ENCODE data around the gene SYCP3. TPM values are rescaled to one million over a fixed set of nuclear protein-coding genes. Genes with fewer than 3 reads are reported as not detected.

SYCP3 gene
- total RNA-seq, 1 donor from 2014 or later: 0.16 TPM

DNA sequence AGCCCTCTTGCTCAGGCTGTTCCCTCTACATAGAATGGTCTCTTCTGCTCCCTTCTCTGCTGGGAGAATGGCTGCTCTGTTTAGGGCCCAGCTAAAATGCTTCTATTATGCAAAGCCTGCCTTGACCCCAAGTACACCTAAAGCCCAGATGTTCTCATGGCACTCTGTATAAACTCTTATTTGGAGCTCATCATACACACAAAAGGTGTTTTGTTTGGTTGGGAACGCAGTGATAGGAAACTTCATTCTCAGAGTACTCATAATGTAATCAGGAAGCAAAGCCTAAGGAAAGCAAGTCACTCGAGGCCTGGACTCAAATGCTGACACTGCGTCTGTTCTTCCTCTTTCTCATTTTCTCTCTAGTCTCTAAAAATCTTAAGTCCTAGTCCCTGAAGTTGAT is 38.2 kb upstream of the SYCP3 start:
- Mint-ChIP-seq H3K4me3 (no peak overlapping the region), H3K36me3 (no peaks in the 10 kb centered on the region), H3K27me3 (ENCODE audit: low read depth) (no peaks in the 10 kb centered on the region), H3K27ac (no peak overlapping the region), H3K9me3 (no peaks in the 10 kb centered on the region), H3K4me1 (peaks cover 2% of the 10 kb centered on the region)
- DNase-seq (ENCODE audit: low spot score in 2 of 2, unreplicated experiment in 2 of 2): no peak
- TF ChIP-seq, protein P1, sequence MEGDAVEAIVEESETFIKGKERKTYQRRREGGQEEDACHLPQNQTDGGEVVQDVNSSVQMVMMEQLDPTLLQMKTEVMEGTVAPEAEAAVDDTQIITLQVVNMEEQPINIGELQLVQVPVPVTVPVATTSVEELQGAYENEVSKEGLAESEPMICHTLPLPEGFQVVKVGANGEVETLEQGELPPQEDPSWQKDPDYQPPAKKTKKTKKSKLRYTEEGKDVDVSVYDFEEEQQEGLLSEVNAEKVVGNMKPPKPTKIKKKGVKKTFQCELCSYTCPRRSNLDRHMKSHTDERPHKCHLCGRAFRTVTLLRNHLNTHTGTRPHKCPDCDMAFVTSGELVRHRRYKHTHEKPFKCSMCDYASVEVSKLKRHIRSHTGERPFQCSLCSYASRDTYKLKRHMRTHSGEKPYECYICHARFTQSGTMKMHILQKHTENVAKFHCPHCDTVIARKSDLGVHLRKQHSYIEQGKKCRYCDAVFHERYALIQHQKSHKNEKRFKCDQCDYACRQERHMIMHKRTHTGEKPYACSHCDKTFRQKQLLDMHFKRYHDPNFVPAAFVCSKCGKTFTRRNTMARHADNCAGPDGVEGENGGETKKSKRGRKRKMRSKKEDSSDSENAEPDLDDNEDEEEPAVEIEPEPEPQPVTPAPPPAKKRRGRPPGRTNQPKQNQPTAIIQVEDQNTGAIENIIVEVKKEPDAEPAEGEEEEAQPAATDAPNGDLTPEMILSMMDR (IDR thresholded peaks at IDR 0.05; ENCODE audit: unreplicated experiment): no peak

DNA sequence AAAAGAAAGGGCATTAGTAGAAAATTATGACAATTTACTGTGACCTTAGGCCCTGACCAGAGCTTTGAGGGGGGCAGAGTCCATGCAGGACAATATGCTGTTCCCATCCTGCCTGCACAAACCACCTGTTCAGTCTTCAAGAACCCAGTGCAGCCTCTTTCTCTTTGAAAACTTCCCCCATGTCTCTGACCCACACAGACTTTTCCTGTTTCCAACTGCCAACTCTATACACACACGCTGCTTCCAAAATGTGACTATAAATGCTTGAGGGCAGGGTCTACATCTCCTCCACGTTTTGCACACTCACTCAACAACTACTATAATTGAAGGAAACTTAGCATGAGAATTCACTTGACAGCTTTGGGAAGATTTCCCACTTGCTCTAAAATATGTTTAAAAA is 36.6 kb upstream of the SYCP3 start:
- Mint-ChIP-seq H3K27ac (no peak overlapping the region), H3K27me3 (ENCODE audit: low read depth) (no peaks in the 10 kb centered on the region), H3K36me3 (no peaks in the 10 kb centered on the region), H3K9me3 (no peaks in the 10 kb centered on the region), H3K4me1 (no peaks in the 10 kb centered on the region), H3K4me3 (no peak overlapping the region)
- DNase-seq (ENCODE audit: low spot score in 2 of 2, unreplicated experiment in 2 of 2): no peak
- TF ChIP-seq, protein P1 (IDR thresholded peaks at IDR 0.05; ENCODE audit: unreplicated experiment): no peak

DNA sequence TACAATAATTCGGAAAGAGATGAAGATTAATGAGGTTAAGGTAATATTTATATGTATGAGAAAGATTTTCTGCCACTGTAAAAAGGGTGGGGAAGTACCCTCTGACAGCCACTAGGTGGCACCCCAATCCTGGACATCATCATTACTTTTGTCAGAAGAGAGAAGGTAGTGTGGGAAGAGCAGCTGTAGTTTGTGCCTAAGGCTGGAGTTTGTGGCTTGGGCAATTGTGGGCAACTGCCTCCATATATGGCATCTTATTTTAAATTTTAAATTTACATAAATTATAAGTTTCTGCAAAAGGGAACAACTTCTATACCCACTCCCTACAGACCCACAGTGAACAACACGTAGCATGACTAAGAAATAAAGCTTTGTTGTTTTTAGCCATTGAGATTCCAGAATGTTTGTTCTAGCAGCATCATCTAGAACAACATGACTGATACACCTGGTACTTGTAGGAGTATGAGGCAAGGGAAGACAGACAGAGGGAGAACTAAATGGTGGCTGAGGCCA is 34.4 kb upstream of the SYCP3 start:
- Mint-ChIP-seq H3K9me3 (no peaks in the 10 kb centered on the region), H3K4me1 (no peaks in the 10 kb centered on the region), H3K36me3 (peaks cover 3% of the 10 kb centered on the region), H3K4me3 (no peak overlapping the region), H3K27ac (no peak overlapping the region), H3K27me3 (ENCODE audit: low read depth) (no peaks in the 10 kb centered on the region)
- TF ChIP-seq, protein P1 (IDR thresholded peaks at IDR 0.05; ENCODE audit: unreplicated experiment): peak; percentile 98
- DNase-seq (ENCODE audit: low spot score in 2 of 2, unreplicated experiment in 2 of 2): peak in 1 of 2 experiments; percentile 67

DNA sequence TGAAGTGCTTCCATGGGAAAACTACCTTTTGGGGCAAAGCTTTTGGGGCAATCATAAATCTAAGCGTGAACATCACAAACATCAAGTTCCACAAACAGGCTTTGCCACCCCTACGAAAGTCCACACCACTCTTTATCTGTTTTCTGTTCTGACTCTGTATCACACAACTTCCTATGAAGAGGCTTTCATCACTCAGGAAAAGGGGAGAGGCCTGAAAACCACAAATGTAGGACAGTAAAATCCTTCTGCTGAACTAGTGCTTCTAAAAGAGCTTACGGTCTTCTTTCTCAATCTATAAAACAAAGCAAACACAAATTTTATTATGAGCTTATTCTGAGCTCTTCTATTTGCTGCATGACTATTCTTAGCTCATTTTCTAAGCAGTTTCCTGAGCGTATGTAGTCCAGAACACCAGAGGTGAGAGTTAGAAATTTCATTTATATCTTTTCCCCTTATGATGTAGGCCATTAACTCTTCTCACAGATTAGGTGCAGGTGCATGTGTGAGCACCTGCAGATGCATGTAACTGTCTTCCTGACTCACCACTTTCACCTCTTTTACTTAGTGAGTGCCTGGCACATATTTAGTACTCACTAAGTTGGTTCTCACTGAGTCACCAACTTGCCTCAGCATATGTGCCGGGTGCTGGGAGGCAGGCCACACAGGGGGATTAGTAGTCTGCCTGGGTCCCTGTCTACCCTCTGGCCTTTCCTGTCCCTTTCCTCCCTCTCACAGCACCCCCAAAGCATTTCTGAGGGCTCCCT is 32.9 kb upstream of the SYCP3 start:
- no peak for DNase-seq (ENCODE audit: low spot score in 2 of 2, unreplicated experiment in 2 of 2)
- TF ChIP-seq, protein P1 (IDR thresholded peaks at IDR 0.05; ENCODE audit: unreplicated experiment): no peak
- H3K27me3 Mint-ChIP-seq (ENCODE audit: low read depth): no peaks in the 10 kb centered on the region
- H3K4me1 Mint-ChIP-seq: no peaks in the 10 kb centered on the region
- H3K9me3 Mint-ChIP-seq: no peaks in the 10 kb centered on the region
- H3K4me3 Mint-ChIP-seq: no peak overlapping the region
- H3K27ac Mint-ChIP-seq: no peak overlapping the region
- peaks cover 7% of the 10 kb centered on the region for H3K36me3 Mint-ChIP-seq

DNA sequence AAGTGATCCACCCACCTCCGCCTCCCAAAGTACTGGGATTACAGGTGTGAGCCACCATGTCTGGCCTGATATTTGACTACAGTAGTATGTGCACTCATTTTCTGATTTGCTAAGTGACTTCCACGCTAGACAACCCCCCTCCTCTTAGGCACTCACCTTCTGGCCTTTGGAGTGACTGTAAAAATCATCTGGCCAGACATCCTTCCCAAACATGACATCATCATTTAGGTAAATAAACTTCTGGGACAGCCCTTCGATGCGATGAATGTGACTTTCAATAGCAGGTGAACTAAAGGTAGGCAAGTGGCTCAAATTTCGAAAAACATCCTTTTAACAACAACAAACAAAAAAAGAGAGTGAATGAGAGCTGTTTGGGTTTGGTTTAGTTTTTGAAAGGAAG is 30.6 kb upstream of the SYCP3 start:
- no peak for DNase-seq (ENCODE audit: low spot score in 2 of 2, unreplicated experiment in 2 of 2)
- TF ChIP-seq, protein P1 (IDR thresholded peaks at IDR 0.05; ENCODE audit: unreplicated experiment): no peak
- peaks cover 8% of the 10 kb centered on the region for H3K4me1 Mint-ChIP-seq
- H3K27me3 Mint-ChIP-seq (ENCODE audit: low read depth): no peaks in the 10 kb centered on the region
- no peak overlapping the region for H3K4me3 Mint-ChIP-seq
- H3K27ac Mint-ChIP-seq: no peak overlapping the region
- no peaks in the 10 kb centered on the region for H3K9me3 Mint-ChIP-seq
- H3K36me3 Mint-ChIP-seq: peaks cover 7% of the 10 kb centered on the region
